K562 (cell line): ENCODE data around the gene MEST. TPM values are rescaled to one million over a fixed set of nuclear protein-coding genes. Genes with fewer than 3 reads are reported as not detected.

Experiments used
- BRD9 ChIP-seq: fragments of 450-650 bp; IDR thresholded peaks from 2 replicates; pipeline ENCODE4 v1.6.1; 2018; ENCODE audit warnings: low read depth; ENCODE audit not compliant: partially characterized antibody
- E2F3 ChIP-seq: fragments of 250-450 bp; sonication (Bioruptor Pico); IDR thresholded peaks from 2 replicates; pipeline ENCODE4 v1.4.0; 2020; ENCODE audit warnings: mild to moderate bottlenecking
- E2F4 ChIP-seq: sonication (generic); formaldehyde crosslinking; IDR thresholded peaks from 2 replicates; pipeline ENCODE4 v1.8.0; 2022; ENCODE audit warnings: mild to moderate bottlenecking, low read depth, missing genetic modification reagents
- ETV5 ChIP-seq: sonication (generic); formaldehyde crosslinking; IDR thresholded peaks from 2 replicates; pipeline ENCODE4 v1.4.0; 2020; ENCODE audit warnings: low read depth, mild to moderate bottlenecking, missing genetic modification reagents
- EZH2 ChIP-seq: IDR thresholded peaks from 2 replicates; pipeline ENCODE4 v1.6.1; 2012; ENCODE audit warnings: low read depth, mild to moderate bottlenecking, inconsistent platforms, low read length, borderline replicate concordance
- FOXA1 ChIP-seq: fragments of 450-650 bp; IDR thresholded peaks from 2 replicates; pipeline ENCODE4 v1.6.1; 2016; ENCODE audit warnings: mild to moderate bottlenecking, borderline replicate concordance
- HMGN3 ChIP-seq: IDR thresholded peaks from 2 replicates; pipeline ENCODE4 v1.6.1; 2011; ENCODE audit warnings: borderline replicate concordance, low read depth, mild to moderate bottlenecking, mixed read lengths, low read length; ENCODE audit not compliant: insufficient read length; ENCODE audit errors: extremely low read depth
- HSF4 ChIP-seq: fragments of 250-450 bp; sonication (Bioruptor Pico); IDR thresholded peaks from 2 replicates; pipeline ENCODE4 v2.1.2; 2022; ENCODE audit warnings: mild to moderate bottlenecking, moderate library complexity, borderline replicate concordance
- KDM5B ChIP-seq: fragments of 200-600 bp; sonication (generic); IDR thresholded peaks from 2 replicates; pipeline ENCODE4 v1.6.1; 2012; ENCODE audit warnings: low read depth, mild to moderate bottlenecking, moderate library complexity, low read length, control low read depth, inconsistent platforms; ENCODE audit not compliant: insufficient replicate concordance
- MYBL2 ChIP-seq, 2 experiments: fragments of 450-650 bp in 1 of 2; sonication (generic) in 1 of 2; formaldehyde crosslinking in 1 of 2; IDR thresholded peaks; 2 replicates each; pipeline versions ENCODE4 v1.6.1 to v1.8.1; 2017 to 2022; ENCODE audit warnings: borderline replicate concordance in 1 of 2, inconsistent platforms in 1 of 2, low read depth in 1 of 2, mild to moderate bottlenecking in 1 of 2, missing genetic modification reagents in 1 of 2, moderate library complexity in 1 of 2
- NBN ChIP-seq: fragments of 450-650 bp; IDR thresholded peaks from 2 replicates; pipeline ENCODE4 v1.6.1; 2016; ENCODE audit warnings: low read depth, mild to moderate bottlenecking
- NR1H2 ChIP-seq: sonication (generic); formaldehyde crosslinking; IDR thresholded peaks from 2 replicates; pipeline ENCODE4 v1.4.0; 2020; ENCODE audit warnings: mild to moderate bottlenecking, missing genetic modification reagents
- PHB ChIP-seq: fragments of 250-450 bp; sonication (Bioruptor Pico); IDR thresholded peaks from 2 replicates; pipeline ENCODE4 v1.5.0; 2021
- POLR2A ChIP-seq: fragments of 450-650 bp; conservative IDR thresholded peaks from 2 replicates; pipeline ENCODE4 v1.6.1; 2016
- POU5F1 ChIP-seq: fragments of 150-350 bp; IDR thresholded peaks from 2 replicates; pipeline ENCODE4 v1.6.1; 2014; ENCODE audit warnings: borderline replicate concordance, low read length, low read depth, mild to moderate bottlenecking; ENCODE audit not compliant: partially characterized antibody
- PTTG1 ChIP-seq: fragments of 450-650 bp; IDR thresholded peaks from 2 replicates; pipeline ENCODE4 v1.6.1; 2016; ENCODE audit warnings: low read depth, mild to moderate bottlenecking, missing genetic modification characterization, missing compliant biosample characterization
- SIX5 ChIP-seq, 2 experiments: IDR thresholded peaks; 2 replicates each; pipeline ENCODE4 v1.6.1; 2011; ENCODE audit warnings: low read length in 2 of 2, borderline replicate concordance in 1 of 2, low read depth in 1 of 2, mild to moderate bottlenecking in 1 of 2, moderate library complexity in 1 of 2; ENCODE audit not compliant: insufficient read depth in 1 of 2
- SRSF3 ChIP-seq: fragments of 200-400 bp; formaldehyde crosslinking; IDR thresholded peaks from 2 replicates; pipeline ENCODE4 v1.6.1; 2016; ENCODE audit warnings: mild to moderate bottlenecking, low read length, moderate library complexity; ENCODE audit not compliant: insufficient read depth
- SRSF7 ChIP-seq: fragments of 200-400 bp; formaldehyde crosslinking; optimal IDR thresholded peaks from 2 replicates; pipeline ENCODE3; 2017; ENCODE audit warnings: mild to moderate bottlenecking, low read depth, low read length
- TRIM25 ChIP-seq: fragments of 450-650 bp; IDR thresholded peaks from 2 replicates; pipeline ENCODE4 v1.7.0; 2016; ENCODE audit warnings: borderline replicate concordance
- TRIM28 ChIP-seq: fragments of 450-650 bp; IDR thresholded peaks from 2 replicates; pipeline ENCODE4 v1.6.1; 2017
- USF1 ChIP-seq: sonication (generic); formaldehyde crosslinking; IDR thresholded peaks from 2 replicates; pipeline ENCODE4 v1.9.0; 2022; ENCODE audit warnings: mild to moderate bottlenecking, missing genetic modification reagents
- WHSC1 ChIP-seq: IDR thresholded peaks from one replicate; pipeline ENCODE4 v1.6.1; 2012; ENCODE audit warnings: low read length, control low read depth, inconsistent platforms
- ZNF146 ChIP-seq: IDR thresholded peaks from one replicate; pipeline ENCODE4 v1.6.1; 2018; ENCODE audit warnings: missing compliant biosample characterization; ENCODE audit not compliant: unreplicated experiment
- ZNF232 ChIP-seq: sonication (generic); formaldehyde crosslinking; IDR thresholded peaks from 2 replicates; pipeline ENCODE4 v1.8.0; 2022; ENCODE audit warnings: mild to moderate bottlenecking, missing genetic modification reagents
- ZNF41 ChIP-seq: fragments of 250-450 bp; sonication (Bioruptor Pico); conservative IDR thresholded peaks from 2 replicates; pipeline ENCODE4 v1.4.0; 2020; ENCODE audit warnings: mild to moderate bottlenecking
- ZNF444 ChIP-seq: fragments of 250-450 bp; sonication (Bioruptor Pico); IDR thresholded peaks from 2 replicates; pipeline ENCODE4 v1.4.0; 2020; ENCODE audit warnings: mild to moderate bottlenecking, moderate library complexity
- ZNF696 ChIP-seq: fragments of 250-450 bp; sonication (Bioruptor Pico); conservative IDR thresholded peaks from 2 replicates; pipeline ENCODE4 v1.4.0; 2020; ENCODE audit warnings: mild to moderate bottlenecking, moderate library complexity
- polyA plus RNA-seq, 8 experiments: library from polyadenylated mRNA; depleted of rRNA in 4 of 8; stranded (reverse) in 5 of 8; unstranded in 3 of 8; fragments of >200 nt; fragmentation: Nextera tagmentation in 2 of 8; fragmentation: Illumina TruSeq in 1 of 8; extraction: Ambion mirVana in 2 of 8; extraction: Trizol in 1 of 8; gene quantifications; 2 replicates each; pipeline versions ENCODE4 v1.2.1 to v1.2.3, GENCODE V29; 2011 to 2014; ENCODE audit warnings: inconsistent platforms in 1 of 8, missing spikeins in 1 of 8
- total RNA-seq, 7 experiments: library from RNA; depleted of rRNA in 6 of 7; stranded (reverse); fragments of >200 nt in 6 of 7; fragmentation: Illumina TruSeq in 2 of 7; extraction: Trizol in 2 of 7; gene quantifications; 2 replicates each; pipeline versions ENCODE4 v1.2.1 to v1.2.3, GENCODE V29; 2011 to 2021; ENCODE audit warnings: low replicate concordance in 1 of 7

MEST gene
- total and polyA plus RNA-seq, 9 of the 15 experiments (the other 6 are each of a cell fraction or from before 2014, with no cell fraction given), result 0.04 to 0.74 (median 0.36) TPM; not detected in 1

- TF ChIP-seq PTTG1 (tag) (no peak), USF1 (CRISPR knock-in tag) (peak; percentile 64), E2F4 (CRISPR knock-in tag) (no peak), POLR2A (no peak), SRSF3 (no peak), BRD9 (no peak), E2F3 (CRISPR knock-in tag) (no peak), ZNF444 (no peak), KDM5B (no peak), SRSF7 (no peak), PHB (CRISPR knock-in tag) (no peak), TRIM28 (no peak), ZNF146 (CRISPR knock-in tag) (no peak), EZH2 (no peak), ETV5 (CRISPR knock-in tag) (no peak), POU5F1 (no peak), WHSC1 (no peak), ZNF232 (no peak), MYBL2 (IDR thresholded peaks at IDR 0.05; ENCODE audit: low read depth) (0 out of 2 replicates have a peak, but pooled peaks have one; percentile 19), MYBL2 (CRISPR knock-in tag; IDR thresholded peaks at IDR 0.05; ENCODE audit: borderline replicate concordance) (no peak), HSF4 (CRISPR knock-in tag) (no peak), HMGN3 (no peak), ZNF41 (CRISPR knock-in tag) (no peak), NBN (no peak), NR1H2 (CRISPR knock-in tag) (no peak), TRIM25 (no peak), ZNF696 (CRISPR knock-in tag) (no peak), SIX5 (IDR thresholded peaks at IDR 0.05; ENCODE audit: borderline replicate concordance in 1 of 2, insufficient read depth in 1 of 2, low read depth in 1 of 2, low read length in 2 of 2) (no peak), FOXA1 (no peak)
These were observed 32.7 kb downstream of the MEST start (continued) for GRCh38 chr7:130524628-130525027.
